ENCODE results near the gene CARNS1.

GRCh38 chr11:67395555-67396258, 19.8 kb upstream of the CARNS1 start:
- TF ChIP-seq CTCF (IDR thresholded peaks at IDR 0.05) (no peak), POLR2AphosphoS5 (IDR thresholded peaks at IDR 0.05) (no peak), POLR2A (IDR thresholded peaks at IDR 0.05) (no peak)
